ENCODE results near the gene ZNF335.

- TF ChIP-seq CTCF (IDR thresholded peaks at IDR 0.05) = no peak
- no peak for TF ChIP-seq POLR2A (IDR thresholded peaks at IDR 0.05)
- TF ChIP-seq POLR2AphosphoS5 (IDR thresholded peaks at IDR 0.05) = no peak
- TF ChIP-seq EP300 (IDR thresholded peaks at IDR 0.05) = no peak
Measured at GRCh38 chr20:45920462-45921336, 51.3 kb downstream of the ZNF335 start.
